Esophagus squamous epithelium (tissue), 5 donors: Measurements from ENCODE around the gene CST2. TPM values are rescaled to one million over a fixed set of nuclear protein-coding genes. Genes with fewer than 3 reads are reported as not detected.

Experiments
- DNase-seq: peaks from one replicate; lab custom pipeline; 2025; lab: John Stamatoyannopoulos, UW
- H3K27ac ChIP-seq, 4 donors: fragments of 200-600 bp; sonication (generic); one replicate each; pipeline ENCODE4 v1.5.1; 2016 to 2019; ENCODE audit warnings: mild to moderate bottlenecking in 1 of 4
- H3K27me3 ChIP-seq, 4 donors: fragments of 200-600 bp; sonication (generic); 1 replicate in 3 of 4; 2 replicates in 1 of 4; pipeline versions ENCODE4 v1.5.1 to v1.6.0; 2017 to 2021; ENCODE audit warnings: antibody characterized with exemption in 1 of 4
- H3K36me3 ChIP-seq, 3 donors: fragments of 200-600 bp; sonication (generic); one replicate each; pipeline ENCODE4 v1.5.1; 2016 to 2019
- H3K4me1 ChIP-seq, 3 donors: fragments of 200-600 bp; sonication (generic); one replicate each; pipeline ENCODE4 v1.5.1; 2017 to 2019
- H3K4me3 ChIP-seq, 4 donors: fragments of 200-600 bp; sonication (generic); 1 replicate in 3 of 4; 2 replicates in 1 of 4; pipeline ENCODE4 v1.5.1; 2016 to 2019; ENCODE audit warnings: mild to moderate bottlenecking in 2 of 4, moderate library complexity in 1 of 4
- H3K9me3 ChIP-seq, 3 donors: fragments of 200-600 bp; sonication (generic); one replicate each; pipeline ENCODE4 v1.5.1; 2016 to 2019
- POLR2A ChIP-seq, 4 donors: fragments of 450-650 bp; IDR thresholded peaks; one replicate each; pipeline ENCODE4 v1.6.1; 2017; ENCODE audit warnings: antibody characterized with exemption in 4 of 4, mild to moderate bottlenecking in 4 of 4, moderate library complexity in 3 of 4
- WGBS, 2 donors: methylation state at CpG; one replicate each; pipeline ENCODE4 v1.1.5; 2018; 5-methylcytosine and 5-hydroxymethylcytosine counted together
- intact Hi-C: fragments of 100-400 bp; cut with DNase I; formaldehyde crosslinking; loops from one replicate; pipeline ENCODE4 v1.15.0; 2022
- total RNA-seq, 4 donors: library from RNA; depleted of rRNA; stranded (reverse); fragments of >200 nt; gene quantifications; one replicate each; pipeline ENCODE4 v1.1.0, GENCODE V29; 2016
- TF ChIP-seq, protein P1 (sequence below), 6 experiments: fragments of 450-650 bp in 4 of 6; fragments of 200-600 bp in 2 of 6; sonication (generic) in 2 of 6; IDR thresholded peaks; one replicate each; pipeline ENCODE4 v1.5.1; 2016 to 2019; ENCODE audit warnings: antibody characterized with exemption in 6 of 6, mild to moderate bottlenecking in 4 of 6, moderate library complexity in 4 of 6
- donor health status: DM: yes; HTN: yes; CAD: no.

Gene CST2
- total RNA-seq, 4 donors from 2014 or later, result not detected

DNA sequence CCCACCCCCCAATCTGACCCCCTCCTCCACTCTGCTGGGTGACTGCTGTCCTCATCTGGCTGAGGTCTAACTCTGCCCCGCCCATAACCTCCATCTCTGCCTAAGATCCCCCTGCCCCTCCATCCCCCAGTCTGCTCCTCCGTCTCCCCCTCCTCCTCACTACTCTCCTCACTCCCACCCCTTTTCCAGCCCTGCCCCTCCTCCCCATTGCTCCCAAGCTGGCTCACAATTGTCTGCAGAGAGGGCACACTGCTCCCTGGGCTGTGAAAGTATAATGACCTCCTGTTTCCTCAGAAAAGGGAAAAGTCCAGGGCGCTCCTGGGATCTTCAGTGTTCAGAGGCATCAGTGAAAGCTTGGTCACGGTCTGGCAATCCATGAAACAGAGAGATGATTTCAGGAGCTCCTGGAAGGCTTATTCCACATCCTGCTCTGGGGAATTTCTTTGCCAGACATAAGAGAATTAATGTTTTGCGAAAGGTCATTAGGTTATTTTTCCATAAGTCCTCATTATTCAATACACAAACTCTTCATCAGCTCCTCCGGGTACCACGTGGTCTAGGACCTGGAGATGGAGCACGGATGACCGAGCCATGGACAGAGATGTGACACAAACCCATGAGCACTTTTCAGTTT lies 31.6 kb upstream of the CST2 start:
- no peak for DNase-seq
- intact Hi-C loops, result no loop called here
- Histone ChIP-seq H3K4me1 (no peaks in the 10 kb centered on the region), H3K27ac (no peak overlapping the region), H3K27me3 (no peaks in the 10 kb centered on the region), H3K9me3 (peaks cover 0 to 1% (median 0%) of the 10 kb centered on the region in 3 donors), H3K4me3 (no peak overlapping the region), H3K36me3 (no peaks in the 10 kb centered on the region)
- 47 to 63% methylated on average over 8 to 9 of the region's 9 CpGs for WGBS, 2 donors
- TF ChIP-seq, protein P1, sequence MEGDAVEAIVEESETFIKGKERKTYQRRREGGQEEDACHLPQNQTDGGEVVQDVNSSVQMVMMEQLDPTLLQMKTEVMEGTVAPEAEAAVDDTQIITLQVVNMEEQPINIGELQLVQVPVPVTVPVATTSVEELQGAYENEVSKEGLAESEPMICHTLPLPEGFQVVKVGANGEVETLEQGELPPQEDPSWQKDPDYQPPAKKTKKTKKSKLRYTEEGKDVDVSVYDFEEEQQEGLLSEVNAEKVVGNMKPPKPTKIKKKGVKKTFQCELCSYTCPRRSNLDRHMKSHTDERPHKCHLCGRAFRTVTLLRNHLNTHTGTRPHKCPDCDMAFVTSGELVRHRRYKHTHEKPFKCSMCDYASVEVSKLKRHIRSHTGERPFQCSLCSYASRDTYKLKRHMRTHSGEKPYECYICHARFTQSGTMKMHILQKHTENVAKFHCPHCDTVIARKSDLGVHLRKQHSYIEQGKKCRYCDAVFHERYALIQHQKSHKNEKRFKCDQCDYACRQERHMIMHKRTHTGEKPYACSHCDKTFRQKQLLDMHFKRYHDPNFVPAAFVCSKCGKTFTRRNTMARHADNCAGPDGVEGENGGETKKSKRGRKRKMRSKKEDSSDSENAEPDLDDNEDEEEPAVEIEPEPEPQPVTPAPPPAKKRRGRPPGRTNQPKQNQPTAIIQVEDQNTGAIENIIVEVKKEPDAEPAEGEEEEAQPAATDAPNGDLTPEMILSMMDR (IDR thresholded peaks at IDR 0.05), result no peak
- TF ChIP-seq POLR2A (IDR thresholded peaks at IDR 0.05), result no peak

DNA sequence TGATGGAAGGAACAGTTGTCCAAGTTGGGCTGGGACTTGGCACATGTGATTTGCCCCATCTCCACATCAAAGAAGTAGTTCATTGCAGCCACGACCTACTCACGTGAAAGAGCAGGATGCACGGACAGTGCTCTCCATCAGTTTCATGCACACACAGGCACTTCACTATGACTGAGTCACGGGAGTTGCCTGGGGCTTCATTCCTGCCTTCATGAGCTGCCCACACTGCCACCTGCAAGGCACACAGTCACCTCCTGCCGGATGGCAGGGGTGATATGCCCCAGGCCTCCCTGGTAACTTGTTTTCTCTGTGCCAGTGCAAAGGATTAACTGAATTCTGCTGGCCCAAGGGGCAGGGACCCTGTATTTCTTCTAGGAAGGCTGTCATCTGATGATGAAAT lies 30.2 kb upstream of the CST2 start:
- no peaks in the 10 kb centered on the region for H3K4me1 ChIP-seq
- no peak for DNase-seq
- no peak overlapping the region for H3K4me3 ChIP-seq
- TF ChIP-seq, protein P1 (IDR thresholded peaks at IDR 0.05), result no peak
- no peak for TF ChIP-seq POLR2A (IDR thresholded peaks at IDR 0.05)
- WGBS, 2 donors, result 41% methylated on average over 3 of the region's 5 CpGs; no CpG with 5 or more reads in 1 of the 2 donors
- no peaks in the 10 kb centered on the region for H3K27me3 ChIP-seq
- intact Hi-C loops, result no loop called here
- H3K36me3 ChIP-seq, result no peaks in the 10 kb centered on the region
- no peak overlapping the region for H3K27ac ChIP-seq
- no peaks in the 10 kb centered on the region for H3K9me3 ChIP-seq

DNA sequence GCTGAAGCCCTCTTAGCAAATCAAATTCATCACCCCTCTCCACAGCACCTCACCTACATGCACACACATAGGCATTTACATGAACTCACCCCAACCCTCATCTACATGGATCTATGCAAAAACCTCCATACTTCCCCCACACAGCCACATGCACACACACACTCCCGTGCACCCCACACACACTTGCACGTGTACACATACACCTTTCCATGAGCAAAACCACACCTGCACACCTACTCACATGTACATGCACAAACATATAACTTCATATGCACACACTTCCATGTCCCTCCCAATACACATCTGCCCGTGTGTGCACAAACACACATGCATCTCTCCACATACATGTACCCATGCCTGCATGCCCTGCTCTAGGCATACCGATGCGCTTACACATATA lies 29.7 kb upstream of the CST2 start:
- no peak overlapping the region for H3K27ac ChIP-seq
- no peaks in the 10 kb centered on the region for H3K27me3 ChIP-seq
- H3K4me3 ChIP-seq, result no peak overlapping the region
- intact Hi-C loops, result no loop called here
- DNase-seq, result no peak
- TF ChIP-seq, protein P1 (IDR thresholded peaks at IDR 0.05), result no peak
- TF ChIP-seq POLR2A (IDR thresholded peaks at IDR 0.05), result no peak
- H3K4me1 ChIP-seq, result no peaks in the 10 kb centered on the region
- 86 to 90% methylated on average over 5 of the region's 5 CpGs for WGBS, 2 donors
- no peaks in the 10 kb centered on the region for H3K9me3 ChIP-seq
- no peaks in the 10 kb centered on the region for H3K36me3 ChIP-seq

DNA sequence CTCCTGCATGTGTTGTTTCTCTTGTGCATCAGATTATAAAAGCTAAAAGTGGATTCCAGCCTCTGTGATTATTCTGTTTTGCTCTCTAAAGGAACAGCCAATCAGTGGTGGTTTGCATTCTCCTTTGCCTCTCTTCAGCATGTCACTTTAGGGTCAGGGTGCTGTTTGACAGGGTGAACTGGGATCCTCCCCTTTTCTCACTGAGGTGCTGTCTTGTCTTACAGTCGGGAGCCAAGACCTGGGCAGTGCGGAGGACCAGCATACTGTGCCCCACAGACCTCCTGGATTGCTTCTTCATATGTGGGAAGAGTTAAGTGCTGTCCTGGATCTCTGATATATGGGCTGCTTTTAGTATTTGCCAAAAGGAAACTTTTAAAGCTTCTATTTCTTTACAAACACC lies 15.2 kb upstream of the CST2 start:
- Histone ChIP-seq H3K27ac (no peak overlapping the region), H3K9me3 (no peaks in the 10 kb centered on the region), H3K27me3 (peaks cover 0 to 4% (median 0%) of the 10 kb centered on the region in 4 donors), H3K36me3 (no peaks in the 10 kb centered on the region), H3K4me3 (no peak overlapping the region), H3K4me1 (no peaks in the 10 kb centered on the region)
- TF ChIP-seq POLR2A (IDR thresholded peaks at IDR 0.05), result no peak
- TF ChIP-seq, protein P1 (IDR thresholded peaks at IDR 0.05), result no peak
- no peak for DNase-seq
- 71 to 93% methylated on average over 2 of the region's 2 CpGs for WGBS, 2 donors
- intact Hi-C loops, result no loop called here

DNA sequence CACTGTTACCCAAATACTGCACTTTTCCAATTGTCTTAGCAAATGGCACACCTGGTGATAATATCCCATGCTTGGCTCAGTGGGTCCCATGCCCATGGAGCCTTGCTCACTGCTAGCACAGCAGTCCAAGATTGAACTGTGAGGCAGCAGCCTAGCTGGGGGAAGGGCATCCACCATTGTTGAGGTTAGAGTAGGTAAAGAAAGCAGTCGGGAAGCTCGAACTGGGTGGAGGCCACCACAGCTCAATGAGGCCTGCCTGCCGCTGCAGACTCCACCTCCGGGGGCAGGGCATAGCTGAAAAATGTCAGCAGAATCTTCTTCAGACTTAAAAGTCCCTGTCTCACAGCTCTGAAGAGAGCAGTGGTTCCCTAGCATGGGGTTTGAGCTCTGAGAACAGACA lies 9.2 kb upstream of the CST2 start:
- no peaks in the 10 kb centered on the region for H3K36me3 ChIP-seq
- 66 to 83% methylated on average over 4 of the region's 4 CpGs for WGBS, 2 donors
- no peak overlapping the region for H3K4me3 ChIP-seq
- no peak for DNase-seq
- H3K4me1 ChIP-seq, result no peaks in the 10 kb centered on the region
- intact Hi-C loops, result no loop called here
- no peak overlapping the region for H3K27ac ChIP-seq
- TF ChIP-seq, protein P1 (IDR thresholded peaks at IDR 0.05), result no peak
- no peak for TF ChIP-seq POLR2A (IDR thresholded peaks at IDR 0.05)
- no peaks in the 10 kb centered on the region for H3K27me3 ChIP-seq
- H3K9me3 ChIP-seq, result no peaks in the 10 kb centered on the region
